Activated T-cell treated with anti-CD3 and anti-CD28 coated beads, Interleukin-2, amount 50 U/mL, for 48 hours (primary cell): ENCODE data around the gene CYP39A1.

Experiments
- DNase-seq, 2 experiments: peaks; one replicate each; pipeline ENCODE4 v3.0.0-alpha.2; 2020

The CYP39A1 gene

DNA sequence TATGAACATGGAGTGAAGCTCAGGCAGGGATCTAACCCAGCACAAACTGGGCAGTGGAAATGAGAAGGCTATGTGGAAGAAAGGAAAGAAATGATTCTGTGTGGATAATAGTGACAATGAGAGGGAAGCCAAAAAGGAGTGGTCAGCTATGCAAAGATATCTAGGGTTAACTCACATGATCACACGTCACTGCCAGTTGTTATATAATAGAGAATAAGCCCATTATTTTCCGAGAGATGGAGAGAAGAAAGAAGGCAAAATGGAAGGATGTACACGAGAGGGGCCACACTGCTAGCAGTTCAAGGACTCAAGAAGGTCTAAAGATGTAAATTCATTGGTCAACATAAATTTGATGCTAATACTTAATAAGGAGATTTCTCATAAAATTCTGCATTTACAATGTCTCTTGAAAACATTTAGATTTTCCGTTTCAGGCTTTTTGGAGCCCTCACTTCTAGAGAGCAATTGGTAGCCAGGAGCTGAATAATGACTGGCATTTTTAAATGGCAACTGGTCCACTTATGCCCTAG, 142.6 kb downstream of the CYP39A1 start:
- no peak for DNase-seq

DNA sequence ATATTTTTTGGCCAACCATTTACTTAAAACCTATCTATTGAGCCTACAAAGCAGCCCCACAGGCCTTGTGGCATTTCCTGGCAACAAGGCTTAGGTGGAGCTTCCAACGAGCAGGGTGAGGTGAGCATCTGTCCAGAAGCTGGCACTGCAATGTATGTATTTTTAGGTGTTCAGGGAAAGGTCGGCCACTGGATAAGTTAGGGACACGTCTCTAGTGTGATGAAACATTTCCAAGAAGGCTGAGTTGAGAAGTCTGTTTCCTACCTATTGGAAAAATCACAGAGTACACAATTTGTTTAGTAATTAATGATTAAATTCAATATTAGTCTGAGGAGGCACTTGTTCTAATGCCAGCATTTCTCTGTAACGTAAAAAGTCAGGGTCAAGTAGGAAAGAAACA, 143.6 kb downstream of the CYP39A1 start:
- DNase-seq = no peak

DNA sequence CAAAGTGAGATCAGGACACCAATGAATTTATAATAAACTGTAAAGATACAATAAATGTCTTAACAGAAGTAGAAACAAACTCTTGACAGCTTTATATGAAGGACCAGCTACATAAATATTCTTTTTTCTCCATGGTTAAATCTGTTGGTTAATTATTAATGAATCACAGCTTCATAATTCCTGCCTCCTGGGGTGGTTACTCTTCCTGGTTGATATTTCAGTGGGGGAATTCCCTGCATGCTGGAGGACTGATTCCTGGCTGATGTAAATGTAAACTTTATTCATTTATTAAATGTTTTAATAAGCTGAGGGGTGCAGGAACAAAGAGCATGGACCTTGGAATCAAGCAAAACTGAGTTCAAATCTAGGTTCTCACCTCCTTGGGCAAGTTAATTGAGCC, 145.2 kb downstream of the CYP39A1 start:
- DNase-seq = no peak

GRCh38 chr6:46505693-46506512, 146.7 kb downstream of the CYP39A1 start:
- no peak for DNase-seq

DNA sequence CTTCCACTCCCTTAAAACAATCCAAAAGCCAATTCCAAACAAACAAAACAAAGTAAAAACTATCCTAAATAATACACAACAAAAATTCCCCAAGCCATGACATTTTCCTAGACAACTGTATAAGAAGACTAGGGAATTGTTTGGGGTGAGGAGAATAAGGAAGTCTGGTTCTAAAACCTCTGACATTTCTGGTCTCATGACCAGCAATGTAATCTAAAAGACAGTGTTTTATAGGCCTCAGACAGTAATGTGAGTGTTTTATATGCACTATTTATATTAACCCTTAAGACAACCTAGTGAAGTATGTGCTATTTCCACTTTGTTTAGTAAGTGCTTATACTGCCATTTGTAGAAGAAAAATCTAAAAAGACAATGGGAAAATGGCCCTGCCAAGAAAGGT, 148.4 kb downstream of the CYP39A1 start:
- no peak for DNase-seq

- no peak for DNase-seq
Observed at GRCh38 chr6:46502486-46503119, 150.0 kb downstream of the CYP39A1 start.

GRCh38 chr6:46501136-46502089, 151.2 kb downstream of the CYP39A1 start:
- DNase-seq = no peak

GRCh38 chr6:46500382-46500781, 152.2 kb downstream of the CYP39A1 start:
- no peak for DNase-seq
